Measurements from ENCODE around the gene PSMA7. TPM values are rescaled to one million over a fixed set of nuclear protein-coding genes. Genes with fewer than 3 reads are reported as not detected.

PSMA7 gene
- total and polyA plus RNA-seq, 8 donors, result 119 to 280 (median 194) TPM

- intact Hi-C loops (cut with DNase I; ENCODE audit: low total_unique reads), result loop anchor here (5.0 kb wide), 1 partner anchor 118 kb away; no protein-coding TSS in a partner anchor
Measured at GRCh38 chr20:62129731-62130531, 13.3 kb downstream of the PSMA7 start.

GRCh38 chr20:62128502-62128901, 14.7 kb downstream of the PSMA7 start:
- peaks cover 79 to 98% (median 91%) of the 10 kb centered on the region in 4 donors for H3K36me3 ChIP-seq

More at GRCh38 chr20:62129731-62130531, 13.3 kb downstream of the PSMA7 start:
- TF ChIP-seq EP300 (IDR thresholded peaks at IDR 0.05) (no peak), POLR2A (IDR thresholded peaks at IDR 0.05) (no peak), CTCF (IDR thresholded peaks at IDR 0.05) (no peak)
- H3K9me3 ChIP-seq, result no peaks in the 10 kb centered on the region
- peaks cover 90 to 100% (median 100%) of the 10 kb centered on the region in 4 donors for H3K36me3 ChIP-seq
- no peak overlapping the region for H3K4me3 ChIP-seq
- 83 to 92% (median 86%) methylated on average over 12 to 20 of the region's 20 CpGs for WGBS, 5 donors
- no peaks in the 10 kb centered on the region for H3K27me3 ChIP-seq
- DNase-seq, result no peak
- peaks cover 5 to 45% (median 14%) of the 10 kb centered on the region in 4 donors for H3K4me1 ChIP-seq
- no peak overlapping the region for H3K27ac ChIP-seq

GRCh38 chr20:62127799-62128198, 15.4 kb downstream of the PSMA7 start:
- intact Hi-C loops (cut with DNase I; ENCODE audit: low total_unique reads), result no loop called here
- no peaks in the 10 kb centered on the region for H3K27me3 ChIP-seq
- H3K9me3 ChIP-seq, result no peaks in the 10 kb centered on the region
- TF ChIP-seq EP300 (IDR thresholded peaks at IDR 0.05) (no peak), POLR2AphosphoS5 (IDR thresholded peaks at IDR 0.05) (no peak), CTCF (IDR thresholded peaks at IDR 0.05) (no peak), POLR2A (IDR thresholded peaks at IDR 0.05) (no peak)
- 80 to 91% (median 85%) methylated on average over 6 of the region's 6 CpGs for WGBS, 5 donors
- no peak for DNase-seq
- H3K36me3 ChIP-seq, result peaks cover 73 to 91% (median 84%) of the 10 kb centered on the region in 4 donors
- H3K4me3 ChIP-seq, result no peak overlapping the region
- H3K27ac ChIP-seq, result no peak overlapping the region
- H3K4me1 ChIP-seq, result peaks cover 13 to 46% (median 22%) of the 10 kb centered on the region in 4 donors

More at GRCh38 chr20:62128502-62128901, 14.7 kb downstream of the PSMA7 start:
- H3K27ac ChIP-seq, result no peak overlapping the region
- no peaks in the 10 kb centered on the region for H3K27me3 ChIP-seq
- no peak for TF ChIP-seq EP300 (IDR thresholded peaks at IDR 0.05)
- intact Hi-C loops (cut with DNase I; ENCODE audit: low total_unique reads), result no loop called here
- no peak for DNase-seq
- H3K4me1 ChIP-seq, result peaks cover 7 to 45% (median 19%) of the 10 kb centered on the region in 4 donors
- no peak overlapping the region for H3K4me3 ChIP-seq
- 81 to 90% (median 88%) methylated on average over 6 of the region's 6 CpGs for WGBS, 5 donors
- no peaks in the 10 kb centered on the region for H3K9me3 ChIP-seq

GRCh38 chr20:62126141-62126540, 17.1 kb downstream of the PSMA7 start:
- no peak for DNase-seq
- no peak overlapping the region for H3K27ac ChIP-seq
- no peak overlapping the region for H3K4me3 ChIP-seq
- H3K4me1 ChIP-seq, result peaks cover 15 to 38% (median 22%) of the 10 kb centered on the region in 4 donors
- intact Hi-C loops (cut with DNase I; ENCODE audit: low total_unique reads), result no loop called here
- WGBS, 5 donors, result 90 to 95% (median 94%) methylated on average over 20 of the region's 20 CpGs
- peaks cover 57 to 75% (median 68%) of the 10 kb centered on the region in 4 donors for H3K36me3 ChIP-seq
- TF ChIP-seq CTCF (IDR thresholded peaks at IDR 0.05) (no peak), EP300 (IDR thresholded peaks at IDR 0.05) (no peak), POLR2AphosphoS5 (IDR thresholded peaks at IDR 0.05) (no peak), POLR2A (IDR thresholded peaks at IDR 0.05) (no peak)
- no peaks in the 10 kb centered on the region for H3K27me3 ChIP-seq
- no peaks in the 10 kb centered on the region for H3K9me3 ChIP-seq

All from stomach (tissue), 9 donors.